Neural cell (in vitro differentiated cells): Measurements from ENCODE around the gene ASB6. TPM values are rescaled to one million over a fixed set of nuclear protein-coding genes. Genes with fewer than 3 reads are reported as not detected.

Experiments used
- H2AFZ ChIP-seq: fragments of 200-600, 300-800 bp; sonication (generic), shearing (Covaris generic); 2 replicates; pipeline ENCODE4 v1.6.0; 2014; ENCODE audit warnings: low read depth, mild to moderate bottlenecking, antibody characterized with exemption, low read length, moderate library complexity
- H3F3A ChIP-seq: fragments of 200-600 bp; shearing (Covaris generic); 2 replicates; pipeline ENCODE4 v1.6.1; 2016; ENCODE audit warnings: mild to moderate bottlenecking, moderate library complexity, mixed read lengths, antibody characterized with exemption, low read length; ENCODE audit not compliant: insufficient read depth, poor library complexity, severe bottlenecking
- H3K27ac ChIP-seq: fragments of 200-600, 300-800 bp; sonication (generic), shearing (Covaris generic); 2 replicates; pipeline ENCODE4 v1.5.1; 2014; ENCODE audit warnings: mild to moderate bottlenecking, low read length, moderate library complexity
- H3K27me3 ChIP-seq: fragments of 300-800, 200-600 bp; sonication (generic), shearing (Covaris generic); 2 replicates; pipeline ENCODE4 v1.6.0; 2014; ENCODE audit warnings: mild to moderate bottlenecking, low read depth, low read length, moderate library complexity; ENCODE audit not compliant: insufficient read depth
- H3K36me3 ChIP-seq: fragments of 300-800, 200-600 bp; sonication (generic), shearing (Covaris generic); 2 replicates; pipeline ENCODE4 v1.5.1; 2014; ENCODE audit warnings: mild to moderate bottlenecking, antibody characterized with exemption, low read length, moderate library complexity; ENCODE audit not compliant: insufficient read depth
- H3K4me2 ChIP-seq: fragments of 300-800, 200-600 bp; sonication (generic), shearing (Covaris generic); 2 replicates; pipeline ENCODE4 v1.6.0; 2014; ENCODE audit warnings: mild to moderate bottlenecking, low read length
- H3K4me3 ChIP-seq: fragments of 300-800, 200-600 bp; sonication (generic), shearing (Covaris generic); 2 replicates; pipeline ENCODE4 v1.5.1; 2014; ENCODE audit warnings: mild to moderate bottlenecking, low read length, moderate library complexity
- H3K79me2 ChIP-seq: fragments of 200-600 bp; shearing (Covaris generic); replicated peaks from 2 replicates; pipeline ENCODE4 v1.6.0; 2014; ENCODE audit warnings: mild to moderate bottlenecking, low read length, moderate library complexity; ENCODE audit not compliant: insufficient read depth
- H3K9ac ChIP-seq: fragments of 300-800, 200-600 bp; sonication (generic), shearing (Covaris generic); 2 replicates; pipeline ENCODE4 v1.6.1; 2016; ENCODE audit warnings: mild to moderate bottlenecking, low read length, mixed read lengths
- H3K9me2 ChIP-seq: fragments of 200-600 bp; shearing (Covaris generic); 2 replicates; pipeline ENCODE4 v1.6.1; 2016; ENCODE audit warnings: mild to moderate bottlenecking, low read length, mixed read lengths; ENCODE audit not compliant: insufficient read depth
- H3K9me3 ChIP-seq: fragments of 200-600, 300-800 bp; sonication (generic), shearing (Covaris generic); 2 replicates; pipeline ENCODE4 v1.6.1; 2016; ENCODE audit warnings: mild to moderate bottlenecking, mixed run types, low read length, moderate library complexity, mixed read lengths
- H4K20me1 ChIP-seq: fragments of 200-600 bp; shearing (Covaris generic); 2 replicates; pipeline ENCODE4 v1.6.1; 2016; ENCODE audit warnings: mild to moderate bottlenecking, mixed run types; ENCODE audit not compliant: insufficient read depth
- EP300 ChIP-seq: fragments of 450-650 bp; conservative IDR thresholded peaks from 2 replicates; pipeline ENCODE4 v1.6.1; 2014; ENCODE audit warnings: antibody characterized with exemption, mild to moderate bottlenecking, moderate library complexity; ENCODE audit not compliant: poor library complexity, severe bottlenecking
- EZH2 ChIP-seq: fragments of 200-600, 300-800 bp; shearing (Covaris generic), sonication (generic); IDR thresholded peaks from 2 replicates; pipeline ENCODE4 v1.6.1; 2014; ENCODE audit warnings: antibody characterized with exemption, low read length, borderline replicate concordance, mild to moderate bottlenecking; ENCODE audit not compliant: insufficient read depth, poor library complexity, severe bottlenecking
- MXI1 ChIP-seq: fragments of 450-650 bp; conservative IDR thresholded peaks from 2 replicates; pipeline ENCODE4 v1.6.1; 2014; ENCODE audit warnings: antibody characterized with exemption, mild to moderate bottlenecking; ENCODE audit not compliant: poor library complexity, severe bottlenecking
- POLR2AphosphoS5 ChIP-seq: IDR thresholded peaks from 2 replicates; pipeline ENCODE4 v1.6.1; 2012
- RAD21 ChIP-seq: fragments of 450-650 bp; conservative IDR thresholded peaks from 2 replicates; pipeline ENCODE4 v1.6.1; 2014; ENCODE audit warnings: antibody characterized with exemption, mild to moderate bottlenecking, moderate library complexity
- SMC3 ChIP-seq: fragments of 450-650 bp; conservative IDR thresholded peaks from 2 replicates; pipeline ENCODE4 v1.6.1; 2014; ENCODE audit warnings: antibody characterized with exemption, mild to moderate bottlenecking, moderate library complexity; ENCODE audit not compliant: poor library complexity
- TAF1 ChIP-seq: IDR thresholded peaks from 2 replicates; pipeline ENCODE4 v1.6.1; 2012; ENCODE audit warnings: low read depth
- polyA plus RNA-seq: library from polyadenylated mRNA; depleted of rRNA; stranded (reverse); fragments of >200 nt; gene quantifications from 2 replicates; pipeline ENCODE4 v1.2.3, GENCODE V29; 2014
- TF ChIP-seq, protein P1 (sequence below): fragments of 450-650 bp; IDR thresholded peaks from 2 replicates; pipeline ENCODE4 v1.5.1; 2014; ENCODE audit warnings: antibody characterized with exemption, mild to moderate bottlenecking, moderate library complexity; ENCODE audit not compliant: poor library complexity, severe bottlenecking
- TF ChIP-seq, protein P2 (sequence below): IDR thresholded peaks from 2 replicates; pipeline ENCODE4 v1.6.1; 2012; ENCODE audit warnings: borderline replicate concordance

The ASB6 gene
- polyA plus RNA-seq, 1 donor from 2014 or later: 18.4 TPM

DNA sequence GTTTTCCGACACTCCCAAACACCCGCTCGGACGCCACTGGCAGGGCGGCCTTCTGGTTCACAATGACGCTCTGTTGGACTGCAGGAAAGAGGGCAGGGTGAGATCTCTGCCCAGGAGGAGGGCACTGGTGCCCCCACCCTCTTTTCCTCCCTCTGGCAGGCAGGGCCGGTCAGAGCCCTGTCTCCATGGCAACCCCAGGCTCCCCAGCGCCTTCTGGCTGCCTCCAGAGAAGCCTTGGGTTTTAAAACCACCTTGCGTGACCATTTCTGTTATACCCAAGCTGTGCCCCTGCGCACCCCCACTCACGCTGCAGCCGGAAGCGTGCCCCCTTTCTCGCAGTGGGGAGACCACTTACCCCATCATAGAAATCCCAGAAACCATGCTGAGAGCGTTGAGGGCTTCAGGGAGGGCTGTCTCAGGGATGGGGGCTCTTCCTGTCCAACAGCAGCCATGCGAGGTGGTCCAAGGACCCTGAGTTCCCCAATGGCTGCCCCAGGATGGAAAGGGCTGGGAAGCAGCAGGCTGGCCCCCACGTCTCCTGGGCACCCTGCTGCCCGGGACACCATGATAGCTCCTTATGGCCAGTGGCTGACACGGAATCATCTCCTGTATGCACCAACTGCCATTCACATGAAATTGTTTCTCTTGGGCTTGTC, 28.3 kb downstream of the ASB6 start:
- no peak overlapping the region for H3K27ac ChIP-seq
- H4K20me1 ChIP-seq: no peaks in the 10 kb centered on the region
- H3K9me2 ChIP-seq: no peaks in the 10 kb centered on the region
- H3F3A ChIP-seq: no peaks in the 10 kb centered on the region
- no peaks in the 10 kb centered on the region for H3K79me2 ChIP-seq
- H3K4me2 ChIP-seq: peak overlapping the region; percentile 10
- no peaks in the 10 kb centered on the region for H3K27me3 ChIP-seq
- no peaks in the 10 kb centered on the region for H3K9me3 ChIP-seq
- no peak overlapping the region for H3K4me3 ChIP-seq
- H3K9ac ChIP-seq: peak overlapping the region; percentile 29
- no peak overlapping the region for H2AFZ ChIP-seq
- H3K36me3 ChIP-seq: no peaks in the 10 kb centered on the region
- TF ChIP-seq, protein P1, sequence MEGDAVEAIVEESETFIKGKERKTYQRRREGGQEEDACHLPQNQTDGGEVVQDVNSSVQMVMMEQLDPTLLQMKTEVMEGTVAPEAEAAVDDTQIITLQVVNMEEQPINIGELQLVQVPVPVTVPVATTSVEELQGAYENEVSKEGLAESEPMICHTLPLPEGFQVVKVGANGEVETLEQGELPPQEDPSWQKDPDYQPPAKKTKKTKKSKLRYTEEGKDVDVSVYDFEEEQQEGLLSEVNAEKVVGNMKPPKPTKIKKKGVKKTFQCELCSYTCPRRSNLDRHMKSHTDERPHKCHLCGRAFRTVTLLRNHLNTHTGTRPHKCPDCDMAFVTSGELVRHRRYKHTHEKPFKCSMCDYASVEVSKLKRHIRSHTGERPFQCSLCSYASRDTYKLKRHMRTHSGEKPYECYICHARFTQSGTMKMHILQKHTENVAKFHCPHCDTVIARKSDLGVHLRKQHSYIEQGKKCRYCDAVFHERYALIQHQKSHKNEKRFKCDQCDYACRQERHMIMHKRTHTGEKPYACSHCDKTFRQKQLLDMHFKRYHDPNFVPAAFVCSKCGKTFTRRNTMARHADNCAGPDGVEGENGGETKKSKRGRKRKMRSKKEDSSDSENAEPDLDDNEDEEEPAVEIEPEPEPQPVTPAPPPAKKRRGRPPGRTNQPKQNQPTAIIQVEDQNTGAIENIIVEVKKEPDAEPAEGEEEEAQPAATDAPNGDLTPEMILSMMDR: peak; percentile 35
- TF ChIP-seq SMC3: no peak

DNA sequence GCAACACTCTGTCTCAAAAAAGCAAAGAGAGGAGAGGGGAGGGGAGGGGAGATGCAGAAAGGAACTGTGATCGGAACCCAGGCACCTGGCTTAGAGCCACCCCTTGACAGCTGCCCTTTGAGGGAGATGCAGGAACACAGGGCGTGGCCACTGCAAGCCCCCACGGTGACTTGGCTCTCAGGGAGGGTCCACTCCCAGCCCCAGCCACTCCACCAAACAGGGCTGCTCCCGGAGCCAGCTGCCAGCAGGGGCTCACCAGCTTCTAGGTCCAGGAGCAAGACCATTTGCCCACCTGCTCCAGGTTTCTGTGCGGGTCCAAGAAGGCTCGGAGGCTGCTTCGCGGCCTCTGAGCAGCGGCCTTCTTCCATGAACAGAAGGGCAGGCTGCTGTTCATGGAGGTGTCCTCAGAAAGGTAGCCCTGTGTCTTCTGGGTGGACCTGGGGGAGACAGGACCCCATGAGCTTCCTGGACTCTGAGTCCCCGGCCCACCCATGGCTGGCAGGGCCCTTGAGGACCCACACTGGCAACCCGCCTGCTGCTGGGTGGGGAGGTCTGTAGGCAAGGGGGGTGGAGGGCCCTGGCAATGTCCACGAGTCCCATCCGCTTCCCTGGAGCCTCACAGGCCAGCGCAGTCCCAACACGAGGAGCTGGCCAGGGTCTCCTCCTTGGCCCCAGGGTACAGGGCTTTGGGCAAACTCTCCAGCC, 29.0 kb downstream of the ASB6 start:
- TF ChIP-seq EP300 (no peak), SMC3 (no peak), TAF1 (no peak), RAD21 (no peak), POLR2AphosphoS5 (no peak), EZH2 (no peak), MXI1 (no peak)
- TF ChIP-seq, protein P2, sequence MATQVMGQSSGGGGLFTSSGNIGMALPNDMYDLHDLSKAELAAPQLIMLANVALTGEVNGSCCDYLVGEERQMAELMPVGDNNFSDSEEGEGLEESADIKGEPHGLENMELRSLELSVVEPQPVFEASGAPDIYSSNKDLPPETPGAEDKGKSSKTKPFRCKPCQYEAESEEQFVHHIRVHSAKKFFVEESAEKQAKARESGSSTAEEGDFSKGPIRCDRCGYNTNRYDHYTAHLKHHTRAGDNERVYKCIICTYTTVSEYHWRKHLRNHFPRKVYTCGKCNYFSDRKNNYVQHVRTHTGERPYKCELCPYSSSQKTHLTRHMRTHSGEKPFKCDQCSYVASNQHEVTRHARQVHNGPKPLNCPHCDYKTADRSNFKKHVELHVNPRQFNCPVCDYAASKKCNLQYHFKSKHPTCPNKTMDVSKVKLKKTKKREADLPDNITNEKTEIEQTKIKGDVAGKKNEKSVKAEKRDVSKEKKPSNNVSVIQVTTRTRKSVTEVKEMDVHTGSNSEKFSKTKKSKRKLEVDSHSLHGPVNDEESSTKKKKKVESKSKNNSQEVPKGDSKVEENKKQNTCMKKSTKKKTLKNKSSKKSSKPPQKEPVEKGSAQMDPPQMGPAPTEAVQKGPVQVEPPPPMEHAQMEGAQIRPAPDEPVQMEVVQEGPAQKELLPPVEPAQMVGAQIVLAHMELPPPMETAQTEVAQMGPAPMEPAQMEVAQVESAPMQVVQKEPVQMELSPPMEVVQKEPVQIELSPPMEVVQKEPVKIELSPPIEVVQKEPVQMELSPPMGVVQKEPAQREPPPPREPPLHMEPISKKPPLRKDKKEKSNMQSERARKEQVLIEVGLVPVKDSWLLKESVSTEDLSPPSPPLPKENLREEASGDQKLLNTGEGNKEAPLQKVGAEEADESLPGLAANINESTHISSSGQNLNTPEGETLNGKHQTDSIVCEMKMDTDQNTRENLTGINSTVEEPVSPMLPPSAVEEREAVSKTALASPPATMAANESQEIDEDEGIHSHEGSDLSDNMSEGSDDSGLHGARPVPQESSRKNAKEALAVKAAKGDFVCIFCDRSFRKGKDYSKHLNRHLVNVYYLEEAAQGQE: no peak
- TF ChIP-seq, protein P1: no peak
- Histone ChIP-seq H3K79me2 (no peaks in the 10 kb centered on the region), H3K27me3 (no peaks in the 10 kb centered on the region), H3F3A (no peaks in the 10 kb centered on the region), H3K4me3 (no peak overlapping the region), H4K20me1 (no peaks in the 10 kb centered on the region), H3K4me2 (no peak overlapping the region), H3K27ac (no peak overlapping the region), H2AFZ (no peak overlapping the region), H3K9ac (peak overlapping the region; percentile 29), H3K9me3 (no peaks in the 10 kb centered on the region), H3K9me2 (no peaks in the 10 kb centered on the region), H3K36me3 (no peaks in the 10 kb centered on the region)
